ENCODE data around the gene MTUS2. TPM values are rescaled to one million over a fixed set of nuclear protein-coding genes. Genes with fewer than 3 reads are reported as not detected.

The MTUS2 gene
- total and polyA plus RNA-seq, 10 donors = 0.20 to 3.2 (median 0.85) TPM

DNA sequence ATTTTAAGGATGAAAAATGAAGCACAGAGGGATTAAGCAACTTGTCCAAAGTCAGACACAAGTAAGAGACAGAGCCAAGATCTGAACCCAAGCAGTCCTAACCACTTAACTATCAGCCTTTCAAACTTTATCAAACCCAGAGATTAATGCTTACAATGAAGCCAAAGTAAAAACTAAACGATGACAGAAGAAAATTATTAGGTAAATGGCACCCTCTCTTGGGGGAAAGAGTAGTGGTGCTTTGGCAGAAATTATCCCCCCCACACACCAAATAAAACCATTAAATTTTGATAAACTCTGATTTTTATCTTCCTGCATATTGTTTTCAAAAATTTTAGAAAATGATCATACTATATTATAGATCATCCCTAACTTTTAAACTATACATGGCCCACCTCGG lies 446.1 kb downstream of the MTUS2 start:
- Histone ChIP-seq H3K27ac (no peak overlapping the region), H3K27me3 (replicated peaks in 1 of 7) (no peaks in the 10 kb centered on the region), H3K4me3 (no peak overlapping the region), H3K4me1 (no peaks in the 10 kb centered on the region), H3K36me3 (no peaks in the 10 kb centered on the region), H3K9me3 (peaks cover 0 to 19% (median 13%) of the 10 kb centered on the region in 8 donors)
- TF ChIP-seq, protein P1, sequence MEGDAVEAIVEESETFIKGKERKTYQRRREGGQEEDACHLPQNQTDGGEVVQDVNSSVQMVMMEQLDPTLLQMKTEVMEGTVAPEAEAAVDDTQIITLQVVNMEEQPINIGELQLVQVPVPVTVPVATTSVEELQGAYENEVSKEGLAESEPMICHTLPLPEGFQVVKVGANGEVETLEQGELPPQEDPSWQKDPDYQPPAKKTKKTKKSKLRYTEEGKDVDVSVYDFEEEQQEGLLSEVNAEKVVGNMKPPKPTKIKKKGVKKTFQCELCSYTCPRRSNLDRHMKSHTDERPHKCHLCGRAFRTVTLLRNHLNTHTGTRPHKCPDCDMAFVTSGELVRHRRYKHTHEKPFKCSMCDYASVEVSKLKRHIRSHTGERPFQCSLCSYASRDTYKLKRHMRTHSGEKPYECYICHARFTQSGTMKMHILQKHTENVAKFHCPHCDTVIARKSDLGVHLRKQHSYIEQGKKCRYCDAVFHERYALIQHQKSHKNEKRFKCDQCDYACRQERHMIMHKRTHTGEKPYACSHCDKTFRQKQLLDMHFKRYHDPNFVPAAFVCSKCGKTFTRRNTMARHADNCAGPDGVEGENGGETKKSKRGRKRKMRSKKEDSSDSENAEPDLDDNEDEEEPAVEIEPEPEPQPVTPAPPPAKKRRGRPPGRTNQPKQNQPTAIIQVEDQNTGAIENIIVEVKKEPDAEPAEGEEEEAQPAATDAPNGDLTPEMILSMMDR (IDR thresholded peaks at IDR 0.05 in 8 of 11, conservative IDR thresholded peaks at IDR 0.05 in 3 of 11) = no peak
- no peak for TF ChIP-seq POLR2A (IDR thresholded peaks at IDR 0.05)
- no peak for TF ChIP-seq POLR2AphosphoS5 (IDR thresholded peaks at IDR 0.05)
- intact Hi-C loops (cut with DNase I; ENCODE audit: low total_unique reads) = no loop called here
- WGBS, 5 donors = 62 to 79% (median 77%) methylated on average over 2 of the region's 2 CpGs
- no peak for DNase-seq

DNA sequence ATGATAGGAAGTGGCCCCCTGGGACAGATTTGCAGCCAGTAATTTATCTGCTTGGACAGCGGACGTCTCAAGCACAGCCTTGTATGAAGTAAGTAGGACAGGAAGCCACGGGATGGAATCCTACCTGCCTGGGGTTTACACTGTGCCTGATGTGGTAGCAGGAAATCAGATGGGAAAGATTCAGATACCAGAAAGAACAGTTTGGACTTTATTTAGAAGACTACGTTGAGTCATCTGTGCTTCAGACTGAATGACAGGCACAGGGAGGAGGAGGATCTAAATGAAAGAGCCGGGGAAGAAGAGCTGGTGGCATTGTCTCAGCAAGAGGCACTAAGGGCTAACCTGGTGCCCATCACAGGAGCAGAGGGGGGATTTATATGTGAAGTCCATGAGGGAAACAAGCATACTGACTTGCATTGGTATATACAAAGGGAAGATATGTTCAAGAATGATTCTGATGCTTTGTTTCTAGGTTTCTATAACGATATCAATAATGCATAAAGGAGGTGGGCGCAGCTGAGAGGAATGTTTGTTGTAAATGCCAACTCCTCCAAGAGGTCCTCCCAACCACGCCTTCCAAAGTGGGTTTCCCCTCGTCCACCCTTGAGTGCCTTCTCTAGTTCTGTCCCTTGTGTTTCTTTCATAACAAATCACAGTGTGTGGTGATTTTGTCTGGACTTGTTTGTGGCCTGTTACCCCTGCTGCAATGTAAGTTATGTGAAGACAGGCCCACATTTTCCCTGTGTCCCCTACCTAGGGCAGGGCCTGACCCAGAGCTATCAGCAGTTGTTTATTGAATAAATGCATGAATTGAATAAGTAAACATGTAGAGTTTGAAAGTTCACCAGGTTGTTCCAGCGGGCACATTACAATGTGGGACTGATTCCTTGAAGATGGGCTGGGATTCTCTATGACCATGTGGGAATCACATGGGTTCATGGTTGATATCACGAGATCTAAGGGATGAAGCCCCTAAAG lies 446.9 kb downstream of the MTUS2 start:
- TF ChIP-seq POLR2AphosphoS5 (IDR thresholded peaks at IDR 0.05) (no peak), POLR2A (IDR thresholded peaks at IDR 0.05) (no peak)
- TF ChIP-seq, protein P1 (IDR thresholded peaks at IDR 0.05 in 8 of 11, conservative IDR thresholded peaks at IDR 0.05 in 3 of 11) = no peak
- H3K36me3 ChIP-seq = no peaks in the 10 kb centered on the region
- H3K4me3 ChIP-seq = no peak overlapping the region
- no peaks in the 10 kb centered on the region for H3K27me3 ChIP-seq (replicated peaks in 1 of 7)
- intact Hi-C loops (cut with DNase I; ENCODE audit: low total_unique reads) = no loop called here
- H3K9me3 ChIP-seq = peaks cover 0 to 19% (median 13%) of the 10 kb centered on the region in 8 donors
- no peaks in the 10 kb centered on the region for H3K4me1 ChIP-seq
- DNase-seq = no peak
- WGBS, 5 donors = 71 to 86% (median 74%) methylated on average over 11 of the region's 11 CpGs
- H3K27ac ChIP-seq = no peak overlapping the region

DNA sequence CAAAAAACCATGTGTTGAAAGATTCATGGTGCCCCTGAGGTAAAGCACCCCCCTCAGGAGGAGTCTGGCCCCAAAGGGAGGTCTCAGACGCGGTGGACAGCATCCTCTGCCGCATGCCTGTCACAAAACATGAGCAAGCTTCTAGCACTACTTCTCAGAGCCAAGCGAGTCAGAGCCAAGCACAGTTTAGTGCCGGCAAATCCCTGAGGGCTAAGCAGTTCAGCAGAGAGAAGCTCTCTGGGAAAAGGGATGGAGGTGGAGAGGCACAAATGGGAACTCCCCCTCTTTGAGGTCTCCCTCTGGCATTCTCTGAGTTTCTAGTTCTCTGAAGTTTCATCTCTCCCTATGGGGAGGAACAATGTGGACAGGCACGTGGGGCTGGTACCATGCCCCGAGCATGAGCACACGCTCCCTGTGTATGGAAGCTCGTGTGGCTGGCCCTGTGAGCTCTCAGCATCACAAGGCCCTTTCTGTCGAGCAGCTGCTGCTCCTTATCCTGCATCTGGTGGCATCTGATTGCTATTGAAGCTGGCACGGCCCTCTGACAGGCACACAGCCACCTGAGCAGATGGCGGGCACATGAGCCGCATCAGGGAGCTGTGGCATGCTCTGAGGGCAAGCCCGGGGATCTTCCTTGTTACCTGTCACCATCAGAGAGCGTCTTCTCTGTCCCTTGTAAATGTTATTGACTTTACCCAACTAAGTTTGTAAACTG lies 450.3 kb downstream of the MTUS2 start:
- 75 to 88% (median 83%) methylated on average over 10 to 15 of the region's 15 CpGs for WGBS, 5 donors
- Histone ChIP-seq H3K36me3 (no peaks in the 10 kb centered on the region), H3K9me3 (peaks cover 0 to 1% (median 0%) of the 10 kb centered on the region in 8 donors), H3K4me1 (no peaks in the 10 kb centered on the region), H3K27me3 (replicated peaks in 1 of 7) (no peaks in the 10 kb centered on the region), H3K27ac (no peak overlapping the region), H3K4me3 (no peak overlapping the region)
- no peak for DNase-seq
- intact Hi-C loops (cut with DNase I; ENCODE audit: low total_unique reads) = no loop called here
- TF ChIP-seq, protein P1 (IDR thresholded peaks at IDR 0.05 in 8 of 11, conservative IDR thresholded peaks at IDR 0.05 in 3 of 11) = no peak
- no peak for TF ChIP-seq POLR2A (IDR thresholded peaks at IDR 0.05)
- no peak for TF ChIP-seq POLR2AphosphoS5 (IDR thresholded peaks at IDR 0.05)

DNA sequence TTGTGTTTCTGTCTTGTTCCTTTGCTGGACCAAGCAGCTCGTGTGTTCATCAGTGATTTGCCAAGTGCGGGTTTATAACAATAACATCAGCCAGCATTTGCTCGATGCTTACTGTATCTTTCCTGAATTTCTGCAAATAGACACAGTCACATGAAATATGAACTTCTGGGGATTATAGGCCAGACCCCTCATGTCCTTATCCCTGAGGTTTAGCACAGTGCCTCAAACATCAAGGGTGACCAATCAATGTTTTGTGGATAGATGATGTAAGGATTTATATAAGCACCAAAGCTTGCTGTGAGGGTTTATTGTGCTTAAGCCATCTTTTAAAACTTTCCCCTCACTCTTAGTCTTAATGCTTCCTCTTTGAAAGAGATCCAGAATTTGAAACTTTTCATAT lies 451.5 kb downstream of the MTUS2 start:
- peaks cover 0 to 3% (median 0%) of the 10 kb centered on the region in 8 donors for H3K9me3 ChIP-seq
- TF ChIP-seq POLR2A (IDR thresholded peaks at IDR 0.05) = no peak
- no peak overlapping the region for H3K4me3 ChIP-seq
- no peaks in the 10 kb centered on the region for H3K36me3 ChIP-seq
- DNase-seq = no peak
- whole genome bisulfite sequencing, 5 donors = 51 to 79% (median 56%) methylated on average over 3 of the region's 3 CpGs
- no peaks in the 10 kb centered on the region for H3K4me1 ChIP-seq
- H3K27me3 ChIP-seq (replicated peaks in 1 of 7) = no peaks in the 10 kb centered on the region
- intact Hi-C loops (cut with DNase I; ENCODE audit: low total_unique reads) = no loop called here
- H3K27ac ChIP-seq = no peak overlapping the region
